Stimulated activated CD8-positive, alpha-beta memory T cell treated with anti-CD3 and anti-CD28 coated beads, Interleukin-15, amount 100 ng/mL, for 48 hours (primary cell): ENCODE results near the gene ABLIM2.

Source experiments
- DNase-seq, 2 donors: peaks; one replicate each; pipeline ENCODE4 v3.0.0-alpha.2; 2020; ENCODE audit warnings: low read depth in 2 of 2

Gene ABLIM2

DNA sequence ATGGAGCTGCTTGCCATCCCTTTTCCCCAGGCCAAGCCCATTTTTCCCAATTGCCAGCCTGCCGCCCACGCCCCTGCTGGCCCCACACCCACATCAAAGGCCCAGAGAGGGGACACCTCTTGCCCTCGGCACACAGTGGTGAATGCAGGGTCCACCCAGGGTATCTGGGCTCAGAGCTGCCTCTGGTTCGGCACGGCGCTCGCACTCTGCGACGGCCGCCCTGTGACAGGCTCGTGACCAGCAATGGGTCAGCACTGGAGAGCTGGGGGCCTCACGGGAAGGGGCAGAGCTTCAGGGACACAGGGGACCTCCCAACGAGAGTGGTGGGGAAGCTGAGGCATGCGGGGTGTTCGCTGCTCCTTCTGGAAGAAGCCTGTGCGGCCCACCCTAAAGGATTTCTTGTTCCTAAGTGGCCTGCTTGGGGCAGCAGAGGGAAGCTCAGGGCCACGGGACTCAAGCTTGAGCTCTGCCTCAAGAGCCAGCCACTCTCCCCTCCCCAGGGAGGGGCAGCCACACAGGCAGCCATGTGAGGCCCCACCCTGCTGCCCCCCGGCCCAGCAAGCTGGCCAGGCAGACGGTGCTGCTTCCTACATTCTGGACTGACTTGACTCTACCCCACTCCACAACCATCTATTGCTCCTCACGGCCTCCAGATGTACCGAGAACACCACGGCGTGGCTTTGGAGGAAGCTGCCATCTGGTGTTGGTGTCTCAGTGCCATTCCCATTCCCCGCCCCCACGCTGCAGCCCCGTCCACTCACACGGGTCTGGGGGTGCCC lies 73.7 kb downstream of the ABLIM2 start:
- DNase-seq: no peak

GRCh38 chr4:8084031-8084660 lies 74.5 kb downstream of the ABLIM2 start:
- no peak for DNase-seq

GRCh38 chr4:8083086-8083825 lies 75.4 kb downstream of the ABLIM2 start:
- no peak for DNase-seq

DNA sequence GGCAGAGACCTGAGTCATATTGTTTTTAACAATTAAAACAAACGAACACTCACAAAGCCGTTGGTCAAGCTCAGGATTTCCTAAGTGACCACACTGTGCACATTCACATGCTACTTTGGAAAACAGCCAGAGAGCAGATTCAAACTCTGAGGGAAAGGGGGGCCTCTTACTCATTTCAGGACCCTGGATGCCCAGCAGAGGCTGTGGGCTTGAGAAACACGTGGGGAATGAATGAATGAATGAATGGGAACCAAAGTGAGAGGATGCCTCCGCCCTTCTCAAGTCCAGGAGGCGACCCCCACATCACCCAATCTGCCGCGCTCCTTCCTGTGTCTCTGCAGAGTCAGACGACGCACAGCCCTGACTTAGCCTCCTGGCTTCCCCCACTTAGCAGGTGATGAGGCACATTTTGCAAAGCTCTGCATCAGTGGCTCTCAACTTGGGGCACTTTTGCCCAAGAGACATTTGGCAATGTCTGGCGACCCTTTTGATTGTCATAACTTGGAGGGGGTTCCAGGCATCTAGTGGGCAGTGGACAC lies 76.0 kb downstream of the ABLIM2 start:
- no peak for DNase-seq

DNA sequence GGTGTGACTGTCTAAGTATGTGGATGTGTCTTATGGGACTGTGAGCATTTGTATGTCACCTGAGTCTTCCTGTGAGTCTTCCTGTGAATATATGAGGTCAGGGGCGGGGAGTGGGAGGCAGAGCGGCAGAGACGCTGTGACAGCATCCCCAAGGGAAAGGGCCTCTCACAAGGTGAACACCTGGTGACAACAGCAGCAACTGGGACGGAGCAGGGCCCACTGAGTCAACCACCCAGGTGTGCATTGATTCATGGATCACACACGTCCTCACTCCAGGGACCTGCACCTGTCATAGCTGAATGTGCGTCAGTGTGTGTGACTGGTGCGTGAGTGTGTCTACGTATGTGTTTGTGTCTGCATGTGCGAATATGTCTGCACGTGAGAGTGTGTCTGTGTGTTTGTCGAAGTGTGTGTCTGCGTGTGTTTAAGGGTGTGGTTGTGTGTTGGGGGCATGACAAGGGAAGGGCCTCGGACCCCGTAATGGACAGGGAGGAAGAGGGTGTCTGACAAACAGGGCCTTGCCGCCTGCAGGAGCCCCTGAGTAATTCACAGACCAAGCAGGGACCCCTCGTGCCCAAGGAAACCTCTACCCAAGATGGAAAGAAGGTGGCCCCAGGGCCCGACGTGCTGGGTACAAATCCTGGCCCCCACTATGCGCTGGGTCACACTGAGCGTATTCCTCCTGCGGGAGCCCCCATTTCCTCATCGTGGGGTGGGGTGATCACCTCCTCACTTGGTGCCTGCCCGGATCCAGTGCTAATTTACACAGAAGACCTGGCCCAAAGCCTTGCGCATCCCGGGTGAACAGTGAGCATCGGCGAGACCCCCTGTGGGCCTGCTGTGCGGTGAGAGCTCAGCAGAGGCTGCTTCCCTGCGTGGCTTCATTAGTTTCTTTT lies 76.7 kb downstream of the ABLIM2 start:
- no peak for DNase-seq

- no peak for DNase-seq
Measured at GRCh38 chr4:8081171-8081570, 77.4 kb downstream of the ABLIM2 start.

DNA sequence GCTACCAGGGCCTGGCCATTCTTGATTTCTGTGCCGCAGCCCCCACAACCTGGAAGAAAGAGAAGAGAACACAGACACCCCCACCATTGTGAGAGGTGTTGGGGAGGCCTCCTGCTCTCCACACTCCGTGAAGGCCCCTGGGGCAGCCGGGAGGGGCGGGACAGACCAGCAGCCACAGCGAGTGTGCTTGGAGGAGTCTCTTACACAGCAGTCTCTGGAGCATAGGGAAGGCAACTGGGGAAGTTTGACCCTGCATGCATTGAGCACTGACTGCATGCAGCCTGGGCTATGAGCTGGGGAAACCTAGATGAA lies 77.9 kb downstream of the ABLIM2 start:
- no peak for DNase-seq

GRCh38 chr4:8079916-8080753 lies 78.5 kb downstream of the ABLIM2 start:
- DNase-seq: no peak

DNA sequence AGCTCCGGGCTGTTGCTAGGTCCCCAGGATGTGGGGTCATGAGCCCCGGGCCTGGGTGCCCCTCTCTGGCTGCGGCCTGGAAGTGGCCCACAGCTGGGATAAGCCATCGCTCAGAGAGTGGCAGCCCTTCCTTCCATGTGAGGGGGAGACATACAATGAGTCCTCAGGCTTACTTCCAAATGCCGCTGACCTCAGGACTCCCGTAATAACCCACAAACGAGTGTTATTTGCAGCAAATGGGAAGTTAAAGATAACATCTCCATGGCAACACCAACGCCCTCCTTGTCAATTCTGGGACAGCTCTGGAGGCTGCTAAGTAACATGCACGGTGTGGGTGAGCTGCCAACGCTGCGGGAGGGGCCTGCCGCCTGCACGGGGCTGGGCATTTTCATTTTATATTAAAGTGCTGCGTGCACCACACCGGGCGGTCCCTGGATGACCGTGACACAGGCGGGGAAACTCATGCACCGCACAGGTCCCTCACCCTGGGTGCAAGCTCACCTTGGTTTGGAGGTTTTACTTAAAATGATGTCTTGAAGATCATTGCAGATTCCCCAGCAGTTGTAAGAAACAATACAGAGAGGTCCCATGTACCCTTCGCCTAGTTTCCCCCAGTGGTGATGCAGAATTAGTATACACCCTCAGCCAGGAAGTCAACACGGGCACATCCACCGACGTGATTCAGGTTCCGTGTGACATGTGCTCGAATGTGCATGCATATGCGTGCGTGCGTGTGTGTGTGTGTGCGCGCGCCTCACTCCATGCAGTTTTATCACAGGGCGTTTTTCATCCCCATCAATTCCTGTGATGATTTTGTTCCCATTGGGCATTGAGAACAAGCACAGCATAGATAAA lies 79.4 kb downstream of the ABLIM2 start:
- no peak for DNase-seq

DNA sequence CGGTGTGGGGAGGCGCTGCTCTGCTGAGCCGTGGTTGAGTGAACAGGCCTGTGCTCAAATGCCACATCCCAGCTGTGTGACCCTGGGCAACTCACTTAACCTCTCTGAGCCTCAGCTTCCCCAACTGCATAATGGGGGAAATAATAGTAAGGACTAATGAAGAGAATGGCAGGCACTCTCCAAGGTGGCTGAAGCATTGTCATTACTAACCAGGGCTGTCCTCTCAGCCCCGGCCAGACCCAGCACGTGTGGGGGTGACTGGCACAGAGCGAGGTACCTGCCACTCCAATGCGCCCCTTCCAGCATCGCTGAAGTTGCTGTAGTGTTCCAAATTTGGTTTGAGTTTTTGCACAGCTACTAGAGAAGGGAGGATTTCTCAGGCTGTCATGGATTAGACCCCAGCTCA lies 80.0 kb downstream of the ABLIM2 start:
- no peak for DNase-seq

- no peak for DNase-seq
Measured at GRCh38 chr4:8078109-8078494, 80.5 kb downstream of the ABLIM2 start.

GRCh38 chr4:8077181-8078108 lies 81.2 kb downstream of the ABLIM2 start:
- DNase-seq: no peak

- DNase-seq: no peak
Measured at GRCh38 chr4:8076023-8076422, 82.6 kb downstream of the ABLIM2 start.

GRCh38 chr4:8073206-8073863 lies 85.3 kb downstream of the ABLIM2 start:
- no peak for DNase-seq

DNA sequence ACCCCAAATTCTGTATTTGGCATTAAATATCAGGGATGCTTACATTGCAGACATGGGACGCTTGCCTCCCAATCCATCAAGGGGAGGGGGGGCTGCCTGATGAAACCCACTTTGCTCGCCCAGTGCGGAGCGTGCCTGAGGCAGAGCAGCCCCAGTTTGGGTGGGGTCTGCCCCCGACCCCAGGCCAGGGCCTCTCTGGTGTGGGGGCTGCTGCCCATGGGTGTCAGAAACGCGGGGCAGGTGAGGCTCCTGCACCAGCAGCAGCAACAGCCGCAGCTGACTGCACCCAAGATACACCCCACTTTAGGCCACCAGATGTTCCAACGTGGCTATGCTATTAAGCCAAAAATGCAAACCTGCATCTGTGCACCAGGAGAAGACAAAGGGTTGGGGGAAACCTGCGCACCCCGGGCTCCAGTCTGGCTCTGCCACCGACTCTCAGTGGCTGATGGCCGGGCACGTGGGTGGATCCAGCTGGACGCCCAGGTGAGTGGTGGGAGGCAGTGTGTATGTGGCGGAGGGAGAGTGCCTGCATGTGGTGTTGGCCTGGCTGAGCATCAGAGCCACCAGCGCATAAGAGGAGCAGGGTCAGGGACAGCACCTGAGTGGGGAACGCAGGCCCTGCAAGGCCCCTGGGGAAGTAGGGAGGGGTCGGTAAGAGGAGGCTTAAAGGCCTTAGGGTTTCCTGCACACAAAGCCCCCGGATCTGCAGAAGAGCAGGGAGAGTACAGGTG lies 86.2 kb downstream of the ABLIM2 start:
- no peak for DNase-seq

- DNase-seq: no peak
Measured at GRCh38 chr4:8071766-8072165, 86.8 kb downstream of the ABLIM2 start.
